K562 (cell line): ENCODE results near the gene KLHL35. TPM values are rescaled to one million over a fixed set of nuclear protein-coding genes. Genes with fewer than 3 reads are reported as not detected.

Experiments used
- E2F5 ChIP-seq: sonication (generic); formaldehyde crosslinking; IDR thresholded peaks from 2 replicates; pipeline ENCODE4 v1.8.0; 2022; ENCODE audit warnings: mild to moderate bottlenecking, missing genetic modification reagents
- EHMT2 ChIP-seq: fragments of 450-650 bp; IDR thresholded peaks from 2 replicates; pipeline ENCODE4 v1.6.1; 2018; ENCODE audit warnings: antibody characterized with exemption
- ERF ChIP-seq: fragments of 450-650 bp; formaldehyde crosslinking; IDR thresholded peaks from 2 replicates; pipeline ENCODE4 v1.4.0; 2020; ENCODE audit warnings: mild to moderate bottlenecking, mixed read lengths
- FUS ChIP-seq: fragments of 200-400 bp; formaldehyde crosslinking; optimal IDR thresholded peaks from 2 replicates; pipeline ENCODE3; 2017; ENCODE audit warnings: low read depth, low read length
- GATAD2A ChIP-seq: fragments of 450-650 bp; IDR thresholded peaks from 2 replicates; pipeline ENCODE4 v1.6.1; 2017
- HDAC2 ChIP-seq: fragments of 450-650 bp; IDR thresholded peaks from 2 replicates; pipeline ENCODE4 v1.6.1; 2016; ENCODE audit warnings: mild to moderate bottlenecking
- HMG20B ChIP-seq: fragments of 250-450 bp; sonication (Bioruptor Pico); IDR thresholded peaks from 2 replicates; pipeline ENCODE4 v1.5.0; 2021; ENCODE audit warnings: mild to moderate bottlenecking
- MAX ChIP-seq: sonication (generic); formaldehyde crosslinking; IDR thresholded peaks from 2 replicates; pipeline ENCODE4 v1.9.0; 2022; ENCODE audit warnings: mild to moderate bottlenecking, missing genetic modification reagents
- MAZ ChIP-seq, 2 experiments: fragments of 450-650 bp in 1 of 2; sonication (generic) in 1 of 2; formaldehyde crosslinking; IDR thresholded peaks in 1 of 2; conservative IDR thresholded peaks in 1 of 2; 2 replicates each; pipeline versions ENCODE4 v1.4.0 to v1.5.0; 2020; ENCODE audit warnings: mild to moderate bottlenecking in 1 of 2, missing genetic modification reagents in 1 of 2
- NFIX ChIP-seq: fragments of 250-450 bp; sonication (Bioruptor Pico); IDR thresholded peaks from 2 replicates; pipeline ENCODE4 v1.4.0; 2020; ENCODE audit warnings: low read depth, mild to moderate bottlenecking, moderate library complexity
- PHB ChIP-seq: fragments of 250-450 bp; sonication (Bioruptor Pico); IDR thresholded peaks from 2 replicates; pipeline ENCODE4 v1.5.0; 2021
- PHTF2 ChIP-seq: fragments of 250-450 bp; sonication (Bioruptor Pico); IDR thresholded peaks from 2 replicates; pipeline ENCODE4 v1.5.0; 2021; ENCODE audit warnings: mild to moderate bottlenecking
- RBM34 ChIP-seq: fragments of 200-400 bp; formaldehyde crosslinking; IDR thresholded peaks from 2 replicates; pipeline ENCODE4 v1.6.1; 2018; ENCODE audit warnings: low read length, borderline replicate concordance; ENCODE audit not compliant: insufficient read depth
- RFX1 ChIP-seq: fragments of 450-650 bp; IDR thresholded peaks from 2 replicates; pipeline ENCODE4 v1.6.1; 2016; ENCODE audit warnings: mild to moderate bottlenecking, moderate library complexity
- SMAD1 ChIP-seq: fragments of 150-350 bp; IDR thresholded peaks from 2 replicates; pipeline ENCODE4 v1.6.1; 2014; ENCODE audit warnings: low read length, low read depth; ENCODE audit not compliant: partially characterized antibody
- SMARCA5 ChIP-seq: fragments of 450-650 bp; IDR thresholded peaks from 2 replicates; pipeline ENCODE4 v1.6.1; 2016
- SMARCE1 ChIP-seq: fragments of 450-650 bp; IDR thresholded peaks from 2 replicates; pipeline ENCODE4 v1.7.1; 2016; ENCODE audit warnings: mild to moderate bottlenecking
- STAT5A ChIP-seq: IDR thresholded peaks from 2 replicates; pipeline ENCODE4 v1.6.1; 2012; ENCODE audit warnings: low read length, inconsistent platforms, borderline replicate concordance
- TFAP4 ChIP-seq: sonication (generic); formaldehyde crosslinking; IDR thresholded peaks from 2 replicates; pipeline ENCODE4 v1.8.0; 2022; ENCODE audit warnings: missing genetic modification reagents, mild to moderate bottlenecking, moderate library complexity, borderline replicate concordance
- THAP7 ChIP-seq: fragments of 250-450 bp; sonication (Bioruptor Pico); IDR thresholded peaks from 2 replicates; pipeline ENCODE4 v1.5.0; 2021
- YY1 ChIP-seq, 3 experiments: IDR thresholded peaks; 2 replicates each; pipeline ENCODE4 v1.6.1; 2011; ENCODE audit warnings: low read length in 2 of 3, mild to moderate bottlenecking in 2 of 3, moderate library complexity in 2 of 3, borderline replicate concordance in 1 of 3, control low read depth in 1 of 3, low read depth in 1 of 3; ENCODE audit not compliant: insufficient read depth in 3 of 3, insufficient replicate concordance in 2 of 3, control insufficient read depth in 1 of 3, insufficient read length in 1 of 3; ENCODE audit errors: extremely low read depth in 1 of 3
- ZNF12 ChIP-seq: sonication (generic); formaldehyde crosslinking; IDR thresholded peaks from 2 replicates; pipeline ENCODE4 v1.4.0; 2020; ENCODE audit warnings: mild to moderate bottlenecking, missing genetic modification reagents
- ZNF584 ChIP-seq: fragments of 200-800 bp; sonication (Bioruptor generic); IDR thresholded peaks from 2 replicates; pipeline ENCODE4 v1.6.1; 2016; ENCODE audit warnings: low read depth, mild to moderate bottlenecking, missing genetic modification characterization, missing compliant biosample characterization
- ZNF79 ChIP-seq: fragments of 250-450 bp; sonication (Bioruptor Pico); IDR thresholded peaks from 2 replicates; pipeline ENCODE4 v1.4.0; 2020; ENCODE audit warnings: low read depth, mild to moderate bottlenecking, moderate library complexity
- polyA plus RNA-seq, 8 experiments: library from polyadenylated mRNA; depleted of rRNA in 4 of 8; stranded (reverse) in 5 of 8; unstranded in 3 of 8; fragments of >200 nt; fragmentation: Nextera tagmentation in 2 of 8; fragmentation: Illumina TruSeq in 1 of 8; extraction: Ambion mirVana in 2 of 8; extraction: Trizol in 1 of 8; gene quantifications; 2 replicates each; pipeline versions ENCODE4 v1.2.1 to v1.2.3, GENCODE V29; 2011 to 2014; ENCODE audit warnings: inconsistent platforms in 1 of 8, missing spikeins in 1 of 8
- total RNA-seq, 7 experiments: library from RNA; depleted of rRNA in 6 of 7; stranded (reverse); fragments of >200 nt in 6 of 7; fragmentation: Illumina TruSeq in 2 of 7; extraction: Trizol in 2 of 7; gene quantifications; 2 replicates each; pipeline versions ENCODE4 v1.2.1 to v1.2.3, GENCODE V29; 2011 to 2021; ENCODE audit warnings: low replicate concordance in 1 of 7

Gene KLHL35
- total and polyA plus RNA-seq, 9 of the 15 experiments (the other 6 are each of a cell fraction or from before 2014, with no cell fraction given), result not detected

GRCh38 chr11:75388386-75389275 lies 44.4 kb downstream of the KLHL35 start (continued):
- TF ChIP-seq SMARCE1 (0 out of 2 replicates have a peak, but pooled peaks have one; percentile 24), EHMT2 (peak; percentile 62; the same call in 1 of the 2 replicates), ZNF12 (CRISPR knock-in tag) (no peak), PHTF2 (no peak), RFX1 (peak; percentile 58), SMAD1 (no peak), THAP7 (CRISPR knock-in tag) (no peak), YY1 (IDR thresholded peaks at IDR 0.05; ENCODE audit: borderline replicate concordance in 1 of 3, control insufficient read depth in 1 of 3, extremely low read depth in 1 of 3, insufficient read depth in 3 of 3, insufficient read length in 1 of 3, insufficient replicate concordance in 2 of 3, low read depth in 1 of 3, low read length in 2 of 3) (peak; percentile 44 to 92 (median 84)), NFIX (CRISPR knock-in tag) (peak; percentile 72), E2F5 (no peak), HMG20B (CRISPR knock-in tag) (no peak), SMARCA5 (0 out of 2 replicates have a peak, but pooled peaks have one; percentile 49), MAX (CRISPR knock-in tag) (peak; percentile 23; the same call in 1 of the 2 replicates), PHB (CRISPR knock-in tag) (no peak), MAZ (CRISPR knock-in tag; conservative IDR thresholded peaks at IDR 0.05 in 1 of 2, IDR thresholded peaks at IDR 0.05 in 1 of 2) (peak in 1 of 2 experiments; percentile 77; a peak in 3 of 4 replicates), FUS (no peak), GATAD2A (no peak), RBM34 (no peak), TFAP4 (peak; percentile 34; the same call in 1 of the 2 replicates), HDAC2 (no peak), ERF (CRISPR knock-in tag) (no peak), ZNF584 (CRISPR knock-in tag) (no peak), STAT5A (no peak), ZNF79 (CRISPR knock-in tag) (no peak)
